GM19240 (cell line): ENCODE data around the gene NKAIN2.

Experiments
- DNase-seq: peaks from one replicate; pipeline ENCODE4 v3.0.0; 2011; ENCODE audit warnings: low spot score; ENCODE audit not compliant: insufficient read length

Gene NKAIN2

GRCh38 chr6:123806561-123806960 is 2.9 kb downstream of the NKAIN2 start:
- DNase-seq: no peak

- DNase-seq: no peak
Measured at GRCh38 chr6:123808556-123808955, 4.9 kb downstream of the NKAIN2 start.

GRCh38 chr6:123810214-123810613 is 6.5 kb downstream of the NKAIN2 start:
- DNase-seq: no peak

- DNase-seq: no peak
Measured at GRCh38 chr6:123810948-123811347, 7.3 kb downstream of the NKAIN2 start.

- no peak for DNase-seq
Measured at GRCh38 chr6:123811378-123811777, 7.7 kb downstream of the NKAIN2 start.

- DNase-seq: no peak
Measured at GRCh38 chr6:123812621-123813020, 9.0 kb downstream of the NKAIN2 start.

GRCh38 chr6:123821112-123821511 is 17.4 kb downstream of the NKAIN2 start:
- DNase-seq: no peak

- no peak for DNase-seq
Measured at GRCh38 chr6:123829302-123829953, 25.8 kb downstream of the NKAIN2 start.

- no peak for DNase-seq
Measured at GRCh38 chr6:123830120-123830519, 26.5 kb downstream of the NKAIN2 start.

GRCh38 chr6:123838505-123839234 is 35.0 kb downstream of the NKAIN2 start:
- no peak for DNase-seq

GRCh38 chr6:123841067-123841896 is 37.6 kb downstream of the NKAIN2 start:
- DNase-seq: no peak

- no peak for DNase-seq
Measured at GRCh38 chr6:123844011-123844410, 40.3 kb downstream of the NKAIN2 start.

- no peak for DNase-seq
Measured at GRCh38 chr6:123848347-123848746, 44.7 kb downstream of the NKAIN2 start.

GRCh38 chr6:123849406-123849805 is 45.7 kb downstream of the NKAIN2 start:
- no peak for DNase-seq

- no peak for DNase-seq
Measured at GRCh38 chr6:123850555-123850954, 46.9 kb downstream of the NKAIN2 start.

- DNase-seq: no peak
Measured at GRCh38 chr6:123854201-123854600, 50.5 kb downstream of the NKAIN2 start.

GRCh38 chr6:123855506-123855905 is 51.8 kb downstream of the NKAIN2 start:
- DNase-seq: no peak

GRCh38 chr6:123859291-123859690 is 55.6 kb downstream of the NKAIN2 start:
- no peak for DNase-seq

GRCh38 chr6:123869334-123869733 is 65.7 kb downstream of the NKAIN2 start:
- no peak for DNase-seq

GRCh38 chr6:123873974-123874373 is 70.3 kb downstream of the NKAIN2 start:
- DNase-seq: no peak

GRCh38 chr6:123875784-123876183 is 72.1 kb downstream of the NKAIN2 start:
- DNase-seq: no peak

GRCh38 chr6:123879749-123880148 is 76.1 kb downstream of the NKAIN2 start:
- DNase-seq: no peak
